Right lobe of liver (tissue), 6 donors: ENCODE results near the gene NME1. TPM values are rescaled to one million over a fixed set of nuclear protein-coding genes. Genes with fewer than 3 reads are reported as not detected.
A peak's percentile ranks its signal among the peaks of the same experiment; 100 is the strongest.

Source experiments
- ATAC-seq, 4 donors: fragments of 200-7000 bp; cut with Tn5 transposase; one replicate each; pipeline ENCODE4 v1.9.1; 2020; ENCODE audit warnings: mild to moderate bottlenecking in 4 of 4, moderate library complexity in 4 of 4
- DNase-seq, 3 donors: peaks; one replicate each; pipeline ENCODE4 v3.0.0-alpha.2; 2020
- H3K27ac ChIP-seq, 3 donors: fragments of 200-600 bp; one replicate each; pipeline ENCODE4 v1.8.0; 2022
- H3K27me3 ChIP-seq, 2 donors: fragments of 200-600 bp; one replicate each; pipeline ENCODE4 v1.8.0; 2022
- H3K36me3 ChIP-seq, 4 donors: fragments of 200-600 bp; sonication (generic) in 1 of 4; one replicate each; pipeline versions ENCODE4 v1.5.1 to v1.8.0; 2017 to 2022; ENCODE audit warnings: control low read depth in 1 of 4
- H3K4me1 ChIP-seq, 4 donors: fragments of 200-600 bp; sonication (generic) in 1 of 4; one replicate each; pipeline versions ENCODE4 v1.5.1 to v1.8.0; 2017 to 2022; ENCODE audit warnings: control low read depth in 1 of 4
- H3K4me3 ChIP-seq, 3 donors: fragments of 200-600 bp; one replicate each; pipeline ENCODE4 v1.8.0; 2022
- H3K9me3 ChIP-seq, 4 donors: fragments of 200-600 bp; sonication (generic) in 1 of 4; one replicate each; pipeline versions ENCODE4 v1.5.1 to v1.8.0; 2017 to 2022; ENCODE audit warnings: control low read depth in 1 of 4
- POLR2A ChIP-seq: fragments of 450-650 bp; IDR thresholded peaks from one replicate; pipeline ENCODE4 v1.6.1; 2017; ENCODE audit warnings: antibody characterized with exemption, mild to moderate bottlenecking
- WGBS: methylation state at CpG from one replicate; pipeline ENCODE4 v1.1.6; 2018; ENCODE audit warnings: low coverage, low lambda C conversion rate; ENCODE audit not compliant: insufficient coverage; ENCODE audit errors: missing lambda C conversion rate; 5-methylcytosine and 5-hydroxymethylcytosine counted together
- intact Hi-C, 2 donors: fragments of 100-400 bp; cut with DNase I; formaldehyde crosslinking; loops; one replicate each; pipeline versions ENCODE4 v1.11.2 to v1.14.1; 2022
- total RNA-seq, 6 experiments: library from RNA; depleted of rRNA in 2 of 6; stranded (reverse); fragments of >200 nt in 2 of 6; fragmentation: NEBNext Ultra II Directional in 3 of 6; extraction: Animal tissue kit (Norgen Biotek cat#: 25700) in 3 of 6; gene quantifications; one replicate each; pipeline versions ENCODE4 v1.1.0 to v1.2.4, GENCODE V29; 2016 to 2023
- TF ChIP-seq, protein P1 (sequence below), 4 donors: fragments of 200-600 bp in 3 of 4; fragments of 450-650 bp in 1 of 4; IDR thresholded peaks; one replicate each; pipeline versions ENCODE4 v1.5.1 to v1.8.0; 2016 to 2022; ENCODE audit warnings: antibody characterized with exemption in 4 of 4, mild to moderate bottlenecking in 2 of 4
- donor health status: DM: no; HTN: yes; CAD: no.
- donor health status: DM: no; HTN: no; CAD: no.
- donor health status: DM: no; HTN: no; CAD: no.
- donor health status: DM: no; HTN: yes; CAD: no.
- donor health status: DM: no; HTN: yes; CAD: no.

The NME1 gene
- total RNA-seq, 6 experiments from 2014 or later, result 31.1 to 88.1 (median 47.0) TPM

DNA sequence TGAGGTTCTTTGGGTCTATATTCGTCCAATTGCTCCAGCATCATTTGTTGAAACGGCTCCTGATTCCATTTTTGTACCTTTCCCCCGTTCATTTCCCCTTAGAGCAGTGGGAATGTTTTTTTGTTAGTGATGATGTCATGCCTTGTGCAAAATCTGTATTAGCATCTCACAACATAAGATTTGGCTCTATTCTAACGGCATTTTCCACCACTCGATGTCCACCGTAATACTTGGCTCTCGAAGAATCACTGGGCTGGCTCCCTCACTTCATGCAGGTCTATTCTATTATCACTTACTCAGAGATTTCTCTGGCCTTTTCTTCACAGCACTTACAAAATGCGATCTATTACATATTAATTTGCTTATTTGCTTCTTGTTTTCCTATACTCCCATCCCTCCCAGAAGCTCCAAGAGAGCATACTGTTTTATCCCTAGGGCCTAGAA is 571 bp upstream of the NME1 start:
- H3K27ac ChIP-seq, result peak overlapping the region; percentile 61 to 84 (median 75)
- H3K36me3 ChIP-seq, result no peaks in the 10 kb centered on the region
- H3K4me3 ChIP-seq, result peak overlapping the region in 2 of 3 donors; percentile 20 to 42
- peaks cover 0 to 14% (median 0%) of the 10 kb centered on the region in 4 donors for H3K4me1 ChIP-seq
- intact Hi-C loops, result no loop called here
- no peaks in the 10 kb centered on the region for H3K9me3 ChIP-seq
- 3% methylated on average over 8 of the region's 8 CpGs for WGBS
- no peak for TF ChIP-seq POLR2A
- TF ChIP-seq, protein P1, sequence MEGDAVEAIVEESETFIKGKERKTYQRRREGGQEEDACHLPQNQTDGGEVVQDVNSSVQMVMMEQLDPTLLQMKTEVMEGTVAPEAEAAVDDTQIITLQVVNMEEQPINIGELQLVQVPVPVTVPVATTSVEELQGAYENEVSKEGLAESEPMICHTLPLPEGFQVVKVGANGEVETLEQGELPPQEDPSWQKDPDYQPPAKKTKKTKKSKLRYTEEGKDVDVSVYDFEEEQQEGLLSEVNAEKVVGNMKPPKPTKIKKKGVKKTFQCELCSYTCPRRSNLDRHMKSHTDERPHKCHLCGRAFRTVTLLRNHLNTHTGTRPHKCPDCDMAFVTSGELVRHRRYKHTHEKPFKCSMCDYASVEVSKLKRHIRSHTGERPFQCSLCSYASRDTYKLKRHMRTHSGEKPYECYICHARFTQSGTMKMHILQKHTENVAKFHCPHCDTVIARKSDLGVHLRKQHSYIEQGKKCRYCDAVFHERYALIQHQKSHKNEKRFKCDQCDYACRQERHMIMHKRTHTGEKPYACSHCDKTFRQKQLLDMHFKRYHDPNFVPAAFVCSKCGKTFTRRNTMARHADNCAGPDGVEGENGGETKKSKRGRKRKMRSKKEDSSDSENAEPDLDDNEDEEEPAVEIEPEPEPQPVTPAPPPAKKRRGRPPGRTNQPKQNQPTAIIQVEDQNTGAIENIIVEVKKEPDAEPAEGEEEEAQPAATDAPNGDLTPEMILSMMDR (IDR thresholded peaks at IDR 0.05), result no peak
- DNase-seq (no peak), ATAC-seq (peak in 3 of 4 donors; percentile 1 to 12 (median 6))
- no peaks in the 10 kb centered on the region for H3K27me3 ChIP-seq

DNA sequence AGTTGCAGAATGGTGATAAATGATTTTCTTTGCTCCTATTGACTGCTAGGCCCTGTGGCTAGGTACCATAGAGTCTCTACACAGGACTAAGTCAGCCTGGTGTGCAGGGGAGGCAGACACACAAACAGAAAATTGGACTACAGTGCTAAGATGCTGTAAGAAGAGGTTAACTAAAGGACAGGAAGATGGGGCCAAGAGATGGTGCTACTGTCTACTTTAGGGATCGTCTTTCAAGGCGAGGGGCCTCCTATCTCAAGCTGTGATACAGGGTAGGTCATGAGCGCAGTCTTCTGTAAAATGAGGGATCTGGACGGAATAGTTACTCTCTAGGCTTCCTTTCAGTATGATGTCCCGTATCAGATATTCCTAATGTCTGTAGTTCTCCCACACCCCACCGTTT is 817 bp downstream of the NME1 start:
- no peak for ATAC-seq
- H3K9me3 ChIP-seq, result no peaks in the 10 kb centered on the region
- TF ChIP-seq, protein P1 (IDR thresholded peaks at IDR 0.05), result no peak
- no peak for TF ChIP-seq POLR2A
- H3K36me3 ChIP-seq, result no peaks in the 10 kb centered on the region
- H3K4me1 ChIP-seq, result peaks cover 0 to 14% (median 0%) of the 10 kb centered on the region in 4 donors
- H3K27ac ChIP-seq, result peak overlapping the region in 2 of 3 donors; percentile 42 to 60
- 15% methylated on average over 6 of the region's 6 CpGs for WGBS
- intact Hi-C loops, result no loop called here
- no peak for DNase-seq
- peak overlapping the region; percentile 62 to 82 (median 76) for H3K4me3 ChIP-seq
- H3K27me3 ChIP-seq, result no peaks in the 10 kb centered on the region

DNA sequence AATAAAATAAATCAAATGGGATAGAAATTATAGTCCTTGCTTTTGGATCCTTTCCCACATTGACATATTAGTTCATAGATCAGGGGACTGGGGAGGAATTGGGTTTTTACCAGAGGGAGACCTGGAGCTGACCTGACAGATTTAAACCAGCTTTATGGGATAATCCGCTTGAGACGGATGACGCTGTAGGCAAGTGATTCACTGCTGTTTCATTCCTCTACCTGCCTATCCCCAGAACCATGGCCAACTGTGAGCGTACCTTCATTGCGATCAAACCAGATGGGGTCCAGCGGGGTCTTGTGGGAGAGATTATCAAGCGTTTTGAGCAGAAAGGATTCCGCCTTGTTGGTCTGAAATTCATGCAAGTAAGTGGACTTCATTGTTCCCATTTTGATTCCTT is 2.1 kb downstream of the NME1 start:
- H3K4me1 ChIP-seq, result peaks cover 0 to 14% (median 0%) of the 10 kb centered on the region in 4 donors
- DNase-seq (no peak), ATAC-seq (no peak)
- no peaks in the 10 kb centered on the region for H3K9me3 ChIP-seq
- H3K36me3 ChIP-seq, result no peaks in the 10 kb centered on the region
- no peak overlapping the region for H3K27ac ChIP-seq
- H3K4me3 ChIP-seq, result no peak overlapping the region
- WGBS, result 86% methylated on average over 2 of the region's 8 CpGs
- TF ChIP-seq, protein P1 (IDR thresholded peaks at IDR 0.05), result no peak
- TF ChIP-seq POLR2A, result no peak
- intact Hi-C loops, result no loop called here
- no peaks in the 10 kb centered on the region for H3K27me3 ChIP-seq

DNA sequence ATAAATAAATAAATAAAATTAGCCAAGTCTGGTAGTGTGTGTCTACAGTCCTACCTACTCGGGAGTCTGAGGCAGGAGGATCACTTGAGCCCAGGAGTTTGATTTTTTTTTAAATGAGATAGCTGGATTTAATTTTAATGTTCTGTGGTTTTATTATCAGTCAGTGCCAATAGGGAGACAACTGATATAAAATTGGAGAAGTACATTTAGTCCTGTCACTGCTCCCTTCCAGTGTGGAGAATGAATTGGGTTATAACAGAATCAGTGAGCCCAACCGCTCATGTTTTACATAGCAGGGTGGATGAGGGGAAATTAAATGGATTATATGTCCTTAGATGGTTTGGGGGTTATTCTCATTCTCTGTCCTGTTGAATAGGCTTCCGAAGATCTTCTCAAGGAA is 6.2 kb downstream of the NME1 start:
- no peak for TF ChIP-seq POLR2A
- TF ChIP-seq, protein P1 (IDR thresholded peaks at IDR 0.05), result no peak
- H3K27ac ChIP-seq, result no peak overlapping the region
- H3K4me3 ChIP-seq, result no peak overlapping the region
- no peak for DNase-seq
- peaks cover 0 to 7% (median 0%) of the 10 kb centered on the region in 4 donors for H3K36me3 ChIP-seq
- H3K9me3 ChIP-seq, result no peaks in the 10 kb centered on the region
- ATAC-seq, result no peak
- intact Hi-C loops, result no loop called here
- H3K4me1 ChIP-seq, result peaks cover 0 to under 1% (median 0%) of the 10 kb centered on the region in 4 donors
- WGBS, result 96% methylated on average over 3 of the region's 3 CpGs
- no peaks in the 10 kb centered on the region for H3K27me3 ChIP-seq

DNA sequence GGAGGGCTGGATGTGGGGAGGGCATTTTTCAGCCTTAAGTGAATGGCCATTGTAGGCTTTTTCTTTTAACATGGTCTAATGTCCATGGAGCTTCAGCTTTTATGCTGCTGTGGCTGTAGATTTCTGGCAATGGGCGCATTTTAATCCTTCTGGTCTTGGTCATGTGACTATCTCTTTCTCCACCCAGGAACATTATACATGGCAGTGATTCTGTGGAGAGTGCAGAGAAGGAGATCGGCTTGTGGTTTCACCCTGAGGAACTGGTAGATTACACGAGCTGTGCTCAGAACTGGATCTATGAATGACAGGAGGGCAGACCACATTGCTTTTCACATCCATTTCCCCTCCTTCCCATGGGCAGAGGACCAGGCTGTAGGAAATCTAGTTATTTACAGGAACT is 8.2 kb downstream of the NME1 start:
- no peak overlapping the region for H3K27ac ChIP-seq
- intact Hi-C loops, result no loop called here
- H3K9me3 ChIP-seq, result no peaks in the 10 kb centered on the region
- 73% methylated on average over 3 of the region's 3 CpGs for WGBS
- no peaks in the 10 kb centered on the region for H3K4me1 ChIP-seq
- no peak for DNase-seq
- no peak overlapping the region for H3K4me3 ChIP-seq
- H3K36me3 ChIP-seq, result peaks cover 0 to 7% (median 0%) of the 10 kb centered on the region in 4 donors
- no peak for TF ChIP-seq POLR2A
- TF ChIP-seq, protein P1 (IDR thresholded peaks at IDR 0.05), result no peak
- ATAC-seq, result no peak
- H3K27me3 ChIP-seq, result no peaks in the 10 kb centered on the region
